C4-2B (cell line): Measurements from ENCODE around the gene LBHD2.

Source experiments
- CTCF ChIP-seq: fragments of 450-650 bp; conservative IDR thresholded peaks from 2 replicates; pipeline ENCODE4 v1.5.1; 2017; ENCODE audit warnings: mild to moderate bottlenecking
- ZFX ChIP-seq: fragments of 450-650 bp; IDR thresholded peaks from 2 replicates; pipeline ENCODE4 v1.6.1; 2017

DNA sequence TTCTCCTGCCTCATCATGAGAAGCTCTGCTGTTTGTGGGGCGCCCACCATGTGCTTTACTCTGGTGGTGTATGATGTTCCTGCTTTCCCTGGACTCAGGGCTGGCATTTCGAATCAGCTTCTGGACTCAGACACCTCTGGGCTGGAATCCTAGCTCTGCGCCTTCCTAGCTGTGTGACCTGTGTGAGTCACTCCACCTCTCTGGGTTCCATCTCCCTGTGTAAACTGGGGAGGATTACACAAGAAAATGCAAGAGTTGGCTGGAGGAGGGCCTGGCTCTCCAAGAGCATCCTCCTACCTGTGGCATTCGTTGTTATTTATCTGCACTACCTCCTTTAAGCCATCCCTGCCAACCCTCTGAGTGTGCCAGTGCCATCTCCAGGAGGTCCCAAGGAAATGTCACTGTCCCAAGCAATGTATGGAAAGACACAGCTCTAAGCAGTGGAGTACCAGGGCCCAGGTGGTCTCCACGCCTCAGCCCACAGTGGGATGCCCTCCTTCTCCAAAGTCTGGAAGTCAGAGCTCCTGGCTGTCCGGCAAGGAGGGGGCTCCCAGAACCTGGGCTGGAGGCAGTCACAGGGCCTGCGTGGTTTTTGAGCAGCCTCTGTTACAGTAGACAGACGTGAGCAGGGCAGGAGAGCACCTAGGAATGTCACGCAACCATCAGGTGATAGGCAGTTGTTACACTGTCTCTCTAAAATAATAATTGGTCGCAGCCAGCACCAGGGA lies 32.0 kb downstream of the LBHD2 start:
- TF ChIP-seq CTCF = no peak
- no peak for TF ChIP-seq ZFX
